ENCODE results near the gene CCSER1. TPM values are rescaled to one million over a fixed set of nuclear protein-coding genes. Genes with fewer than 3 reads are reported as not detected.
"Not testable (repeated sequence)": the region's sequence is repeated elsewhere in the genome, so short reads cannot be mapped to it uniquely, and the experiment has no call there.

CCSER1 gene
- total RNA-seq, 1 experiment from 2014 or later = not detected

GRCh38 chr4:90299373-90299772, 172.2 kb downstream of the CCSER1 start:
- no peak for DNase-seq (ENCODE audit: low spot score)

GRCh38 chr4:90306810-90307209, 179.6 kb downstream of the CCSER1 start:
- no peak for DNase-seq (ENCODE audit: low spot score)

GRCh38 chr4:90317140-90317539, 189.9 kb downstream of the CCSER1 start:
- DNase-seq (ENCODE audit: low spot score) = peak; percentile 88

- DNase-seq (ENCODE audit: low spot score) = peak; percentile 95
Observed at GRCh38 chr4:90317785-90318184, 190.6 kb downstream of the CCSER1 start.

- DNase-seq (ENCODE audit: low spot score) = peak; percentile 85
Observed at GRCh38 chr4:90318193-90318592, 191.0 kb downstream of the CCSER1 start.

GRCh38 chr4:90328558-90328957, 201.4 kb downstream of the CCSER1 start:
- DNase-seq (ENCODE audit: low spot score) = peak; percentile 17

- DNase-seq (ENCODE audit: low spot score) = no peak
Observed at GRCh38 chr4:90330546-90330945, 203.4 kb downstream of the CCSER1 start.

- DNase-seq (ENCODE audit: low spot score) = no peak
Observed at GRCh38 chr4:90345549-90346215, 218.5 kb downstream of the CCSER1 start.

- DNase-seq (ENCODE audit: low spot score) = no peak
Observed at GRCh38 chr4:90349636-90350035, 222.4 kb downstream of the CCSER1 start.

GRCh38 chr4:90357117-90357710, 230.0 kb downstream of the CCSER1 start:
- peak; percentile 42 for DNase-seq (ENCODE audit: low spot score)

GRCh38 chr4:90375081-90375480, 247.9 kb downstream of the CCSER1 start:
- DNase-seq (ENCODE audit: low spot score) = peak; percentile 7

GRCh38 chr4:90393215-90393614, 266.0 kb downstream of the CCSER1 start:
- no peak for DNase-seq (ENCODE audit: low spot score)

GRCh38 chr4:90403781-90404180, 276.6 kb downstream of the CCSER1 start:
- DNase-seq (ENCODE audit: low spot score) = peak; percentile 5

GRCh38 chr4:90407897-90408296, 280.7 kb downstream of the CCSER1 start:
- not testable (repeated sequence) for DNase-seq (ENCODE audit: low spot score)

- DNase-seq (ENCODE audit: low spot score) = not testable (repeated sequence)
Observed at GRCh38 chr4:90412786-90413185, 285.6 kb downstream of the CCSER1 start.

GRCh38 chr4:90415116-90415515, 287.9 kb downstream of the CCSER1 start:
- DNase-seq (ENCODE audit: low spot score) = no peak

- peak; percentile 39 for DNase-seq (ENCODE audit: low spot score)
Observed at GRCh38 chr4:90419124-90419711, 292.0 kb downstream of the CCSER1 start.

GRCh38 chr4:90421161-90421560, 294.0 kb downstream of the CCSER1 start:
- DNase-seq (ENCODE audit: low spot score) = no peak

- DNase-seq (ENCODE audit: low spot score) = no peak
Observed at GRCh38 chr4:90425893-90426292, 298.7 kb downstream of the CCSER1 start.

GRCh38 chr4:90438522-90438921, 311.3 kb downstream of the CCSER1 start:
- DNase-seq (ENCODE audit: low spot score) = no peak

- no peak for DNase-seq (ENCODE audit: low spot score)
Observed at GRCh38 chr4:90441770-90442169, 314.6 kb downstream of the CCSER1 start.

- no peak for DNase-seq (ENCODE audit: low spot score)
Observed at GRCh38 chr4:90442619-90443018, 315.4 kb downstream of the CCSER1 start.

GRCh38 chr4:90443231-90443630, 316.0 kb downstream of the CCSER1 start:
- DNase-seq (ENCODE audit: low spot score) = no peak
